Keratinocyte (primary cell): ENCODE results near the gene PMF1. TPM values are rescaled to one million over a fixed set of nuclear protein-coding genes. Genes with fewer than 3 reads are reported as not detected.

ENCODE experiments used
- DNase-seq: peaks from one replicate; pipeline ENCODE4 v3.0.0-alpha.2; 2011; ENCODE audit warnings: low read depth, missing footprints, low spot score
- FAIRE-seq: peaks from 2 replicates; lab custom pipeline; 2011; peaks lifted over from hg19 to GRCh38; lab: Jason Lieb, UNC
- H2AFZ ChIP-seq: 2 replicates; pipeline ENCODE4 v1.6.0; 2012; ENCODE audit warnings: low read length, control low read depth, inconsistent platforms; ENCODE audit not compliant: control insufficient read depth
- H3K27ac ChIP-seq: 2 replicates; pipeline ENCODE4 v1.5.1; 2011; ENCODE audit warnings: low read length; ENCODE audit not compliant: control insufficient read depth, insufficient read depth
- H3K27me3 ChIP-seq: 3 replicates; pipeline ENCODE4 v1.6.0; 2011; ENCODE audit warnings: low read length; ENCODE audit not compliant: control insufficient read depth, insufficient read depth; ENCODE audit errors: extremely low read depth
- H3K36me3 ChIP-seq, 2 experiments: 2 replicates in 1 of 2; 3 replicates in 1 of 2; pipeline ENCODE4 v1.5.1; 2011; ENCODE audit warnings: low read length in 2 of 2, mild to moderate bottlenecking in 1 of 2; ENCODE audit not compliant: control insufficient read depth in 2 of 2, insufficient read depth in 2 of 2; ENCODE audit errors: extremely low read depth in 1 of 2
- H3K4me1 ChIP-seq: 3 replicates; pipeline ENCODE4 v1.5.1; 2011; ENCODE audit warnings: low read length; ENCODE audit not compliant: control insufficient read depth, insufficient read depth; ENCODE audit errors: extremely low read depth
- H3K4me2 ChIP-seq: 3 replicates; pipeline ENCODE4 v1.6.0; 2011; ENCODE audit warnings: low read depth, low read length; ENCODE audit not compliant: control insufficient read depth, insufficient read depth; ENCODE audit errors: extremely low read depth
- H3K4me3 ChIP-seq, 3 experiments: fragments of 200-600 bp in 1 of 3; sonication (generic) in 1 of 3; 2 replicates in 2 of 3; 3 replicates in 1 of 3; pipeline ENCODE4 v1.5.1; 2011 to 2016; ENCODE audit warnings: low read length in 3 of 3, mild to moderate bottlenecking in 3 of 3, control low read depth in 2 of 3, inconsistent platforms in 1 of 3, low read depth in 1 of 3, mixed read lengths in 1 of 3, mixed run types in 1 of 3, moderate library complexity in 1 of 3; ENCODE audit not compliant: control insufficient read depth in 2 of 3, insufficient read depth in 2 of 3; ENCODE audit errors: extremely low read depth in 1 of 3
- H3K79me2 ChIP-seq: 2 replicates; pipeline ENCODE4 v1.6.0; 2012; ENCODE audit warnings: low read length; ENCODE audit not compliant: control insufficient read depth, insufficient read depth
- H3K9ac ChIP-seq: 3 replicates; pipeline ENCODE4 v1.6.0; 2011; ENCODE audit warnings: low read length; ENCODE audit not compliant: control insufficient read depth, insufficient read depth; ENCODE audit errors: extremely low read depth
- H3K9me1 ChIP-seq: 3 replicates; pipeline ENCODE4 v1.6.0; 2011; ENCODE audit warnings: low read length; ENCODE audit not compliant: control insufficient read depth, insufficient read depth; ENCODE audit errors: extremely low read depth
- H3K9me3 ChIP-seq: 2 replicates; pipeline ENCODE4 v1.5.1; 2012; ENCODE audit warnings: low read depth, low read length; ENCODE audit not compliant: control insufficient read depth
- H4K20me1 ChIP-seq: 3 replicates; pipeline ENCODE4 v1.6.0; 2011; ENCODE audit warnings: low read length; ENCODE audit not compliant: control insufficient read depth, insufficient read depth; ENCODE audit errors: extremely low read depth
- EZH2 ChIP-seq: IDR thresholded peaks from one replicate; pipeline ENCODE4 v1.6.1; 2012; ENCODE audit warnings: inconsistent platforms, mild to moderate bottlenecking, low read length, moderate library complexity
- dilution Hi-C: fragments of 300-500 bp; cut with MboI; formaldehyde crosslinking; loops from one replicate; pipeline ENCODE4 v1.7.0; 2020; ENCODE audit warnings: low sequenced_read_pairs; ENCODE audit not compliant: extremely low pct_ligation_motif_present
- polyA plus RNA-seq, 5 experiments: library from polyadenylated mRNA; depleted of rRNA in 3 of 5; stranded (reverse) in 3 of 5; stranded (forward) in 1 of 5; unstranded in 1 of 5; fragments of >200 nt; gene quantifications; 1 replicate in 1 of 5; 2 replicates in 3 of 5; 3 replicates in 1 of 5; pipeline versions ENCODE4 v1.2.1 to v1.2.3, GENCODE V29; 2011 to 2012; ENCODE audit warnings: missing spikeins in 2 of 5, low read depth in 1 of 5, low replicate concordance in 1 of 5
- TF ChIP-seq, protein P1 (sequence below), 3 experiments: IDR thresholded peaks in 1 of 3; conservative IDR thresholded peaks in 1 of 3; optimal IDR thresholded peaks in 1 of 3; 2 replicates in 2 of 3; 3 replicates in 1 of 3; pipeline versions ENCODE3 to v1.5.1; 2011; ENCODE audit warnings: low read length in 3 of 3, mild to moderate bottlenecking in 3 of 3, moderate library complexity in 2 of 3, control low read depth in 1 of 3, inconsistent platforms in 1 of 3; ENCODE audit not compliant: insufficient read depth in 2 of 3; ENCODE audit errors: extremely low read depth in 1 of 3

The PMF1 gene
- polyA plus RNA-seq, 1 donor (not counting 4 experiments of a cell fraction or from before 2014, with no cell fraction given), result 41.0 TPM

- Histone ChIP-seq H3K4me3 (no peak overlapping the region), H3K9me1 (no peaks in the 10 kb centered on the region), H3K27ac (no peak overlapping the region), H2AFZ (no peak overlapping the region), H3K27me3 (no peaks in the 10 kb centered on the region), H3K4me1 (no peaks in the 10 kb centered on the region), H3K9ac (no peak overlapping the region), H3K79me2 (no peaks in the 10 kb centered on the region), H3K36me3 (peaks cover 7 to 12% of the 10 kb centered on the region in 2 experiments), H4K20me1 (no peaks in the 10 kb centered on the region), H3K4me2 (no peak overlapping the region), H3K9me3 (no peaks in the 10 kb centered on the region)
- TF ChIP-seq, protein P1, sequence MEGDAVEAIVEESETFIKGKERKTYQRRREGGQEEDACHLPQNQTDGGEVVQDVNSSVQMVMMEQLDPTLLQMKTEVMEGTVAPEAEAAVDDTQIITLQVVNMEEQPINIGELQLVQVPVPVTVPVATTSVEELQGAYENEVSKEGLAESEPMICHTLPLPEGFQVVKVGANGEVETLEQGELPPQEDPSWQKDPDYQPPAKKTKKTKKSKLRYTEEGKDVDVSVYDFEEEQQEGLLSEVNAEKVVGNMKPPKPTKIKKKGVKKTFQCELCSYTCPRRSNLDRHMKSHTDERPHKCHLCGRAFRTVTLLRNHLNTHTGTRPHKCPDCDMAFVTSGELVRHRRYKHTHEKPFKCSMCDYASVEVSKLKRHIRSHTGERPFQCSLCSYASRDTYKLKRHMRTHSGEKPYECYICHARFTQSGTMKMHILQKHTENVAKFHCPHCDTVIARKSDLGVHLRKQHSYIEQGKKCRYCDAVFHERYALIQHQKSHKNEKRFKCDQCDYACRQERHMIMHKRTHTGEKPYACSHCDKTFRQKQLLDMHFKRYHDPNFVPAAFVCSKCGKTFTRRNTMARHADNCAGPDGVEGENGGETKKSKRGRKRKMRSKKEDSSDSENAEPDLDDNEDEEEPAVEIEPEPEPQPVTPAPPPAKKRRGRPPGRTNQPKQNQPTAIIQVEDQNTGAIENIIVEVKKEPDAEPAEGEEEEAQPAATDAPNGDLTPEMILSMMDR (optimal IDR thresholded peaks at IDR 0.05 in 1 of 3, IDR thresholded peaks at IDR 0.05 in 1 of 3, conservative IDR thresholded peaks at IDR 0.05 in 1 of 3; ENCODE audit: extremely low read depth in 1 of 3, insufficient read depth in 2 of 3, low read length in 3 of 3), result no peak
- TF ChIP-seq EZH2, result no peak
- dilution Hi-C loops, result no loop called here
- DNase-seq (no peak), FAIRE-seq (no peak)
These were observed 36.1 kb upstream of the PMF1 start for GRCh38 chr1:156176610-156177210.

- DNase-seq, result no peak
- no peak for TF ChIP-seq EZH2
- TF ChIP-seq, protein P1 (optimal IDR thresholded peaks at IDR 0.05 in 1 of 3, IDR thresholded peaks at IDR 0.05 in 1 of 3, conservative IDR thresholded peaks at IDR 0.05 in 1 of 3; ENCODE audit: extremely low read depth in 1 of 3, insufficient read depth in 2 of 3, low read length in 3 of 3), result no peak
- no peak for FAIRE-seq
- H3K4me3 ChIP-seq, result no peak overlapping the region
- H3K36me3 ChIP-seq, result peaks cover 6 to 7% of the 10 kb centered on the region in 2 experiments
- dilution Hi-C loops, result no loop called here
- H3K4me2 ChIP-seq, result no peak overlapping the region
- H3K27ac ChIP-seq, result no peak overlapping the region
- H3K9me3 ChIP-seq, result no peaks in the 10 kb centered on the region
- no peaks in the 10 kb centered on the region for H3K79me2 ChIP-seq
- H3K9me1 ChIP-seq, result no peaks in the 10 kb centered on the region
- no peak overlapping the region for H2AFZ ChIP-seq
- no peaks in the 10 kb centered on the region for H4K20me1 ChIP-seq
- no peaks in the 10 kb centered on the region for H3K4me1 ChIP-seq
- no peak overlapping the region for H3K9ac ChIP-seq
- H3K27me3 ChIP-seq, result no peaks in the 10 kb centered on the region
These were observed 34.7 kb upstream of the PMF1 start for GRCh38 chr1:156177919-156178654.
